ENCODE results near the gene SLAMF9.

SLAMF9 gene

DNA sequence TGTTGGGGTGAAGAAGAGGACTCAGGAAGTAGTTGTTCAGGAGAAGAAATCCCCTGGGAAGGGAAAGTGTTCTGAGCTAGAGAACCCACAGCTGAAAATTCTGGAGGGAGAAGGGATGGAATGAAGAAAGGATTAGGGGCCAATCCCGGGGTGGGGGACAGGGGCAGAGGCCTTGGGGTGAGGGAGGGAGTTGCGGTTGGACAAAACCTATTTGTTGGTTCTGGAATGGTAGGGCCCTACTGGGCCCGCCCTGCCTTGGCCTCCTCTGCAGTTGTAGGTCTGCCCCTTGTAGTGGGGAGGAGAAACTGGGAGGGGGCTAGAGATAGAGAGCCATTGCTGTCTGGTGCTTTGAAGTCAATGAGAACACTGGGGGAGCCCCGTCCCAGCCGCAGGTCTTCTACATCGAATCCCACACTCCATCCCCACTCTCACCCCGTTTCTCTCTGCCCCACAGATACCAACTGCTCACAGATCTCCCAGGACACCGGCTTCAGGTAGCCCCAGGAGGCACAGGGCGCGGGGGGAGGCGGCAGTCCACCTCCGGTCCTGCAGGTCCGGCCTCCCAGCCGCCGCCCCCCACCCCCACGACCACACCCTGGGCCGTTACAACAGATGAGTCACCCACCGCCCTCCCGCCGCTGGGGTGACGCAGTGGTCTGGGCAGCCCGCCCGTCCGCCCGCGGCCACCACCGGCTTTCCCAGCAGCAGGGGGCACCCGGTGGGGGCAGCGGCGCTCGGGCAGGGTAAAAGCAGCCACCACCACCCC is 29.8 kb downstream of the SLAMF9 start:
- intact Hi-C loops (cut with DNase I): no loop called here
- DNase-seq: peak in 4 of 10 donors; percentile 46 to 93 (median 56)

DNA sequence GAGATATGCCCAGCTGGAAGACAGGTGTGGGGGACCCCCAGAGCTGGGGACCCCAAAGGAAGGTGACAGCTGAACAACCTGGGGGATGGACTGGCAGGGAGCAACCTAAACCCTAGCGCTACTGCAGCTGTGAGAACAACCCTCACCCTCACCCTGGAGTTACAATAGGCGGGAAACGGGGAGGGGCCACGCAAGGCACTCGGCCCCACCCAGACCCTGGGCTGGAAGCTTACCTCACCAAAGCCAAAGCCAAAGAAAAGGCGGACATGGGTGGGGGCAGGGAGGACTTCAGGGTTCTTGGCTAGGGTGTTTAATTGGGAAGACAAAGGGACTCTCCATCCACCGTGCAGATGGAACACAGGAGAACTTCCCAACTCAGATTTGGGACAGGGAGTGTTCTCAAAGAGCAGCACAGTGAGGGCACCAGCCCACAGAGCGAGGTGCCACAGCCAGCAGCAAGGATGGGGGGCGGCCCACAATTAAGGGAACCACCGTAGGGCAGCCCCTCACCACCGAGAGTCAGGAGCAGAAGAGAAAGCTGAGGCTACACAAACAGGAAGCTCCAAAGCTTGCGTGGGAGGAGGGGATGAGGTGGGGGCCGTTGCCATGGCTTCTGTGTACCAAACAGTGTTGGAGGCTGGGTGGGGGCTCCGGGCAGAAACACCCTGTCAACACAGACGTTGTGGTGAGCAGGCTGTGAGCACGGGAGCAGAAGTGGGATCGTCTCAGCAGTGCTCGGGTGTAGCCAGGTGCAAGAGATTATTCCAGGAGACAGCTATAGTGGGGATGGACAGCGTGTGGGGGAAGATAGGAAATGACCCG is 30.6 kb downstream of the SLAMF9 start:
- intact Hi-C loops (cut with DNase I): no loop called here
- DNase-seq: peak in 1 of 10 donors; percentile 83

DNA sequence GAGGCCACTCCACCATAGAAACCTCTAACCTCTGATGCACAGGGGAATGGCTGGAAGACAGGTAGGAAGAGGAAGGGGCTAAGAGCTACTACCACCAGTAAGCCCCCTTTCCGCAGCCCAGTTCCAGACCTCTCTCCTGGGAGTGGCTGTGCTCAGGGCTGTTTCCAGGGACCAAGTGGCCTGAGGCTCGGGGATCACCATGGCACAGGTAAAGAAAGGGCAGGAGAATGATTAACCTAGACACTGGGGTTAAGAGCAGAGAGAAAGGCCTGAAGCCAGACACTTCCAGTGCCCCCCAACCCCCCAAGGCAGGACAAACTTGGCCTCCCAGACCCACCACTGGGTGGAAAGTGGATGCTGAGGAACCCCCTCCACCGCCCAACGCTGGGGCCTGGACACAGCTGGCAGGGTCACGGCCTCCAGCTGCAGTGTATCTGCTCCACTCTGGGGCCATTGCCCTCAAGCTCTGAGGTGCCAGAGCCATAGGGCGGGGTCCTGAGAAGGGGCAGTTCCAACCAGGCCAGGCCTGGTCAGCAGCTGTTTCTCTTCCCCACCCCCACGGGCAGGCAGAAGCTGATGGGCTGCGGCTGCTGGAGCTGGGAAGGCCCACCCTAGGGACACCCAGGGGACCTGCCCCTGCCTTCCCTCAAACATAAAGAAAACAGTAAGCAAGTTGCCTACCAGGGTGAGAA is 31.4 kb downstream of the SLAMF9 start:
- peak in 1 of 10 donors; percentile 71 for DNase-seq
- intact Hi-C loops (cut with DNase I): no loop called here

DNA sequence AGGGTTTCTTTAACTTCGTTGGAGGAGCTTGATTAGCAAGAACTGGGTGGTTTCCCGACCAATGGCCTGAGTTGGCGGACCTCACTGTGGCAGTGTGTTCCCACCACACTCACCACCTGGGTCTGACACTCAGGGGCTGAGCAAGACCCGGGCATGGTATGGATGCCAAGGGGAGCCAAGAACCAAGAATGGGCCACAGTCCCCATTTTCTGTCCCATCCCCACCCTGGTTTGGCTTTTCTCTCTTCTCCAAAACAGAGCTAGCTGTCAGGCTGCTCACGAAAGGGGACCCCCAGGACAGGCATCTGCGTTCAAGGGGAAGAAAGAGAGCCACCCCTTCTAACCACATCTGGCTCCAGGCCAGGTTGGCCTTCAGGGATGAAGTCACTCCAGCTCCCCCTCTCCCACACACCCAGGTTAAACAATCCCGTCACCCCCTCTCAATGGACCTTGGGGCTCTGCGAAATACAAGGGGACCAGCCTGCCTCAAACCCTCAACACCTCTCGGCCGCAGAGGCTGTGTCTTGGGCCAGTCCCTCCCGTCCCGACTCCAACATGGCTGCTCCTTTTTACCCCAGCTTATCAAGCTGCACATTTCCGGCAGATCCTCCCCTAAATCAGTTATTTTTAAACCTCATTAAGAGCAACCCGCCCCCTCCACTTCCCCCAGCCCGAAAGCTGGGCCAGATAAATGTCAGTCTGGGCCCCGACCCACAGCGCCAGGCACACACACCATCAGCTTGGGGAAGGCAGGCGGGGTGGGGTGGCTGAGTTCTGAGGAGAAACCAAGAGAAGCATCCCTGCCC is 32.1 kb downstream of the SLAMF9 start:
- intact Hi-C loops (cut with DNase I): no loop called here
- peak in 1 of 10 donors; percentile 74 for DNase-seq

DNA sequence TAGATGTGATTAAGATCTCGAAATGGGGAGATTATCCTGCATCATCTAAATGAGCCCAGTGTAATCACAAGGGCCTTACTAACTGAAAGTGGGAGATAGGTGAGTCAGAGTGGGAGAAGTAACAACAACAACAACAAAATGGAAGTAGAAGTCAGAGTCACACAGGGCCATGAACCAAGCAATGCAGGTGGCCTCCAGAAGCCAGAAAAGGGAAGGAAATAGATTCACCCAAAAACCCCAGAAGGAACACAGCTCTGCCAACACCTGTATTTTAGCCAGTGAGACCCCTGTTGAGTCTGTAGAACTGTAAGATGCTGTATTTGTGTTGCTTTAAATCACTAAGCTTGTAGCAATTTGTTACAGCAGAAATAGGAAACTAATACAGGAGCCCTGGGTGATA is 32.8 kb downstream of the SLAMF9 start:
- intact Hi-C loops (cut with DNase I): no loop called here
- no peak for DNase-seq

DNA sequence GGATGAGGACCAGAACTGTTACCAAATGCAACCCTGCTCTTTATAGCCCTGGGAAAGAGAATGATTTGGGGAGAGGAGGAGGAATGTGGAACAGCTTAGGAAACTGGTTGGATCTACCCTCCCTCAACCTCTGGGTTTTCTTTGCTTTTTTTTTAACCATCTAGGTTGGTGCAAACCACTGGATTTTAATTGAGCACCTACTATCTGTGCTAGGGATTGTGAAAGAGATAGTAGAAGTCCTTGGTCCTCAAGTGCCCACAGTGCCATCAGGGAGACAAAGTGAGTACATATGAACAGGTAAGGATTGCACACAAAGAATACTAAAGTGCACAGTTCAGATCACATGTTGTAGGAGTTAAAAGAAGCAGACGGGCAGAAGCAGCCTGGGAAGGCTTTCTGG is 33.4 kb downstream of the SLAMF9 start:
- DNase-seq: no peak
- intact Hi-C loops (cut with DNase I): no loop called here

DNA sequence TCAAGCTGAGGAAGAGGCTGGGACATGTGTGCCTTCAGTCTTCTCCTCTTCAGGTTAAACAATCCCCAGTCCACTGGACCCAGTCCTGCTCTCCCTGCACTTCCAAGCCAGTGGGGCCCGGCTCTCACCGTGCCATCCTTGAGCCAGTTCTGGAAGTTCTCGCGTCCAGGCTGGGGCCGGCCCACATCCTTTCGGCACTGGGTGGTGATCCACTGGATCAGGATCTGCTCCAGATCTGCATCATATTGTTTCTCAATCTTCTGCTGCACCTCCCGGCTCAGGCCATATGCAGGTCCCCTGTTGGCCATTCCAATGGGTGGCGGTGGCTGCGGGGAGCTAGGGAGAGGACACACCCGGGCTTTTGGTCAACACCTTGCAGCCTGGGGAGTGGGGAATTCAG is 33.8 kb downstream of the SLAMF9 start:
- intact Hi-C loops (cut with DNase I): no loop called here
- peak in 1 of 10 donors; percentile 78 for DNase-seq

DNA sequence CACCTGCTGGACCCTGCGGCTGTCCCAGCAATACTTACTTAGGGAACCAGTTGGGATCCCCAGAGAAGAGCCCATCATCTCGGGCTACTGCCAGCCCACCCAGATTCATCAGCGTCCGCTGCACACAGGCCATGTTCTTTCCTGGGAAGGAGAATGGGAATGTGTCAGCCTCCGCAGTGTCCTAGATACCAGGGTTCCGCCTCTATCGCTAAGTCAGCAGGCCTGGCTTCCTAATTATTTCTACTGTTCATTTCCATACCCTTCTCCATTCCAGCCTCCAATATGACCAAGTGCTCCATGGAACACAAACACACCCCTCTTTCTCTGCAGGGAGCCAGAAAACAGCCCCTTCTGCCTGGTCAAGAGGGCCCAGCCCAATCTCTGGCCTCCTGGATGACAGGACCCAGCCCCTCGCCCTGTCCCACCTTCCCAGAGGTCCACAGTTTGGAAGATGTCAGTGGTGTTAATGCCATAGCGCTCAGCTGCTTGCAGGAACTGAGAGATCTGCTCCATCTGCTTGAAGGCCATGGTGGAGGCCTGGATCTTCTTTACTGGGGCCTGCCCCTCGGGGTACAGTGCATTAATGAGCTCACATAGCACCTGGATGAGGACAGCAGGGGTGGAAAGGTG is 34.7 kb downstream of the SLAMF9 start:
- DNase-seq: peak in 1 of 10 donors; percentile 55
- intact Hi-C loops (cut with DNase I): no loop called here

DNA sequence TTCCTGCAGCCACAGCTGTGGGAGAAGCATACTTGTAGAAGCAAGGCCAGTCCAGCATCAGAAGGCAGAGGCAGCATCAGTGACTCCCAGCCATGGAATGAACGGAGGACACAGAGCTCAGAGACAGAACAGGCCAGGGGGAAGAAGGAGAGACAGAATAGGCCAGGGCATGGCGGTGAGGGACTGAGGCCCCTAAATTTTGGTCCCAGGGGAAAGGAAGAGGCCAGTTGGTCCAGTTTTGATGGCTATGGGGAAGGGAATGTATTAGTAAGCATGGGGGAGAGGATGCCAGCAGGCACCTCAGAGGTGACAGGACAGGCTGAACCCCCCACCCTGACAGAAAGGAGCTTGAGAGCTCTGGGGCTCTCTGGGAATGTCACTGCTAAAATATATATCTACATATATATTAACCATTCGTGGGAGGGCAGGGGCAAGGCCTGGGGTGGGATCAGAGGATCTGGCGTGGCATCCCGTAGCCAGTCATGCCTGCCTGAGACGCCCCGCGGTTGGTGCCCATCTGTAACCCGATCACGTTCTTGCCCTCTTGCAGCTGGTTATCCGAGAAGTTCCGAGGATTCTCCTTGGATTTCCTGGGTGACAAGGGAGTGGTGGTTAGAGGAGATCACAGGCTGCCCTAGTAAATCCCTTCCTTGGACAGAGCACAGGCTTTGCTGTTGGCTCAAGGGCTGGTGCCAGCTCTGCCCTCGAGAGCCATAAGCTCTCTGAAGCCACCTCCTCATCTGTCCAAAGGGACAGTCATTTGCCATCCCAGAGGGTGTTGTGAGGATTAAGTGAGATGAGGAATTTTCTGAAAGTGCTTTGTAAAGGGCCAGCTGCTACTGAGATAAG is 35.5 kb downstream of the SLAMF9 start:
- intact Hi-C loops (cut with DNase I): no loop called here
- DNase-seq: peak in 1 of 10 donors; percentile 85

DNA sequence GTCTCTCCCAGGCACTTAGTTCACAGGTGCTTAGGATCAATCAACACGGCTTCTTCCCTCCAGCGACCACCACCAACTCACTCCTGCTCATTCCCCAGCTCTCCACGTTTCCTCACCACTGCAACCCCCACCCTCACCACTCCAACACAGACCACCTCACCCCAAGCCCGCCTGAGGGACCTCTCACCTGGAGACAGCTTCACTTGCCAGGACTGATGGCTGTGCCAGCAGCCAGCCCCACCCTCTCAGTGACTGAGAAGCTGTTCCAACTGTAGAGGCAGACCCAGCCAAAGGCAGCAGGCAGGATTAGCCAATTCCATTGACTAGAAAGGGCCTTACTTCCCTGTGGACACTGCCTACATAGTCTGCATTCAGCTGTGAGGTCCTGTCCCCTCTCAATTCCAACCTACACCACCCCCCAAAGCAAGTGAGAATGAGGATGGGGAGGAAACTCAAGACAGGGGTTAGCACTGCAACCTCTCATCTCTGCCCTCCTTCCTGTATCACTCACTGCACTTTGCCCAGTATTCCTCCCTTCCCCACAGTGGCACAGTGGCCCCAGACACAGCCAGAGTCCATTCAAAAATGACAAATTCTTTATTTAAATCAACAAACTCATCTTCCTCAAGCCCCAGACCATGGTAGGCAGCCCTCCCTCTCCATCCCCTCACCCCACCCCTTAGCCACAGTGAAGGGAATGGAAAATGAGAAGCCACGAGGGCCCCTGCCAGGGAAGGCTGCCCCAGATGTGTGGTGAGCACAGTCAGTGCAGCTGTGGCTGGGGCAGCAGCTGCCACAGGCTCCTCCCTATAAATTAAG is 36.3 kb downstream of the SLAMF9 start:
- peak in 1 of 10 donors; percentile 82 for DNase-seq
- intact Hi-C loops (cut with DNase I): no loop called here

DNA sequence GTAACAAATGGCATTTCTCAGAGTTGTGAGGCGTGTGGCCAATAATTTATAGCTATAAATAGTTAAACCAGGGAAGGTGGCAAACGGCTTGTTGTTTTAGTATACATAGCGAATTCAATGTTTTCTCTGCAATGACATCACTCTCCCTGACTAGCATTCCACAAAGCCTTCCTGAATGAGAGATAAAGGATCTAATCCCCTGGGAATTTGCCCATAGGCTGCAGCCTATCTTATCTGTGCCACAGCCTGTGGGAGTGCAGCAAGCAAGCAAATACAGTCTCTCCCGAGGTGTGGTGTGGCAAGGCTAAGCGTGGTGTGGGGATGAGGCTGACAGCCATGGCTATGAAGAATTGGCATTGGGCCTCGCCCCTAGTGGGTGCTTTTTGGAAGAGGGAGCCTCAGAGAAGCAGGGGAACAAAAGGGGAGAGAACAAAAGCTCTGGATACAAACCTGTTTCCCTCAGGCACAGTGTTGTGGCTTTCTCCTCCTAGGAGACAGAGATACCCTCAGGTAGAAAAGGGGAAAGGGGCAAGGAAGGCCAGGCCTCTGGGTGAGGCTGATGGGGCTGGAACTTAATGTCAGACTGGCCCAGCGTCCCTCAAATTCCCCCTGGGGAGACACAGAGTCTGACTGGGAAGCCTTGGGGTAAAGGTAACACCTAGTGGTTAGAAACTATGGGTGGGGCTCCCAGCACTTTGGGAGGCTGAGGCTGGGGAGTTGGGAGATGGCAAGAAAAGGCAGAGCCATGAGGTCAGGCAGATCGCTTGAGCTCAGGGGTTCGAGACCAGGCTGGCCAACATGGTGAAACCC is 37.6 kb downstream of the SLAMF9 start:
- peak in 1 of 10 donors; percentile 33 for DNase-seq
- intact Hi-C loops (cut with DNase I): no loop called here

DNA sequence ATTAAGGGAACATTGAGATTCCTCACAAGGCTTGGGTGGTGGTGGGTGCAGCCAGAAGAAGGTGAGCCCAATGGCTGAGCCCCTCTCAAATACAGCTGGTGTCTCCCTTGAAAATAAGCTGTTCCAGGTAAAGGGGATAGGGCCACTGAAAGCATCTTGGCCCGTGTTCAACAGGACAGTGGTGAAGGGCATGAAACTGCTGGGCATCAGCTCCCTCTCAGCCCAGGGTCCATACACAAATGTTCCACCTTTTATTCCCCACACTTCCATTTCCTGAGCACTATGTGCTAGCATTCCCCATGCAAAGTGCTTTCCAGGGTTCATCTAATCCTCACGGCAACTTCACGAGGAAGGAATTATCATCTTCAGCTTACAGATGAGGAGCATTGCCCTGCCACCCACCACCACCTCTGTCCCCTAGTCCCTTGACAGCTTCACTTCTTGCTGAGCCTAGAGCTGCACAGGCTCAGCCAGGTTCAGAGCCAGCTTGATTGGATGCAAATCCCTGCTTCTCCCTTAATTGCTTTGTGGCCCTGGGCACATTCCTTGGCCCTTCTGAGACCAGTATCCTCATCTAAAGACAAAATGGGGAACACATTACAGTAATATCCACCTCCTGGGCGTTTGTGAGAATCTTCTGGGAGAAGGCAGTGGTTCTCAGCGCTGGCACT is 38.3 kb downstream of the SLAMF9 start:
- peak in 1 of 10 donors; percentile 59 for DNase-seq
- intact Hi-C loops (cut with DNase I): no loop called here

DNA sequence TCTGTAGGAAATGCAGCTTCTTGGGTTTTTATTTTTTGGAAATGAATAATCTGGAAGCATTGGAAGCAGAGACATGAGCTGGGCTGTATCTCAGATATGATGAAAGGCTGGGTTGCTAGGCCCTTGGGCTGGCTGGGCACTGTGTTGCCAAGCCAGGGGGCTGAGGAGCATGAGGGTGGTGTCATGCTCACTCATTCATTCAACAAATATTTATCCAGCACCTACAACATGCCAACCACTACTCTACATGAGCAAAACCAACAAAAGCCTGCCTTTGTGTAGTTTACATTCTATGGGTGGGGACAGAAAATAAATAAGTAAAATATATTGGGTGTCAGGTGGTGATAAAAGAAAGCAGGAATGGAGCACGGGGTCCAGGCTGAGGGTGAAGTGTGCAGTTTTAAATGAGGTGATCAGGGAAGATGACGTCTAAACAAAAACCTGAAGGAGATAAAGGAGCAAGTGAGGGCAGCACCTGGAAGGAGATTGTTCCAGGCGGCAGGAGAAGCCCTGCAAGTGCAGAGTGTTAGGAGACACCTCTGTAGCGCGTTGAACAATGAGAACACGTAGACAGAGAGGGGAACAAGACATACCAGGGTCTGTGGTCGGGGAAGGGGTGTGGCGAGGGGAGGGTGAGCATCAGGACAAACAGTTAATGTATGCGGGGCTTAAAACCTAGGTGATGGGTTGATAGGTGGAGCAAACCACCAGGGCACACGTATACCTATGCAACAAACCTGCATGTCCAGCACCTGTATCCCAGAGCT is 39.6 kb downstream of the SLAMF9 start:
- DNase-seq: peak in 1 of 10 donors; percentile 42
- intact Hi-C loops (cut with DNase I): no loop called here

DNA sequence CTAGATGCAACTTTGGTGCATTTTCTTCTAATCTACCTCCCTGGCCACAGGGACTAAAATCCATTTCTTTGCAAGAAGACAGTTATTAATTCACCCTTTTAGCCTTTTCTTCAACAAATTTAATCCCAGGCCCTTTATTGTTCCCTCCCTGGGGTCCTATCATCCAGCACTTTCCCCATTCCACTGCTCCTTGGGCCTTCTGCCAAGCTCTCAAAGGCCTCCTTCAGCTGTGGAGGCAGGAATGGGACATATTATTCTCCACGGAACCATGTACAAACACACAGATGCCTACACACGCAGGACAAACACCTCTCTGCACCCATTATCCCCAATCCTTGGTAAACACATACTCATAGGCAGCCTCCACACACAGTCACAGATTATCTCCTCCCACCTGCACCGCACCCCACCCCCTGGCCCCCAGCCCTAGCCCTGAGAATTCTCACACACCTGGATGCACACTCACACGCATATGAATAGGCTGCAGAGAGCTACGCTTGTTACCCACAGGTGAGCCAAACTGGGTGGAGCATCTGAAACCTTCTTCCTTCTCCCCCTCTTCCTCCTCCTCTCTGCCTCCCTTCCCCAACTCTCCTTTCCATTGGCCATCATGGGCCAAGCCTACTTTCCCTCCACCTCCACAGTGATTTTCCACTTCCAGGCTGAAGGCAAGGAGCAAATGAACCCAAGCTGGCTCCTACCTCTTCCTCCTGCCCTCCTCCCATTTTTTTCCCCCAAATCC is 40.4 kb downstream of the SLAMF9 start:
- peak in 1 of 10 donors; percentile 26 for DNase-seq
- intact Hi-C loops (cut with DNase I): no loop called here
